Activated naive CD4-positive, alpha-beta T cell treated with anti-CD3 and anti-CD28 coated beads, Interleukin-2, amount 50 U/mL, for 16 hours (primary cell): Measurements from ENCODE around the gene POU3F1.

Experiments
- DNase-seq: peaks from one replicate; pipeline ENCODE4 v3.0.0-alpha.2; 2020

The POU3F1 gene

GRCh38 chr1:38073534-38074301, 27.1 kb upstream of the POU3F1 start:
- no peak for DNase-seq

- DNase-seq, result no peak
These were observed 26.3 kb upstream of the POU3F1 start for GRCh38 chr1:38072858-38073257.

- DNase-seq, result no peak
These were observed 25.0 kb upstream of the POU3F1 start for GRCh38 chr1:38071312-38072256.

- DNase-seq, result no peak
These were observed 22.4 kb upstream of the POU3F1 start for GRCh38 chr1:38068980-38069340.

- no peak for DNase-seq
These were observed 21.8 kb upstream of the POU3F1 start for GRCh38 chr1:38068220-38068979.

- DNase-seq, result no peak
These were observed 17.8 kb upstream of the POU3F1 start for GRCh38 chr1:38064197-38064903.

GRCh38 chr1:38063616-38064015, 17.0 kb upstream of the POU3F1 start:
- no peak for DNase-seq

GRCh38 chr1:38062361-38063288, 16.0 kb upstream of the POU3F1 start:
- no peak for DNase-seq

GRCh38 chr1:38061883-38062328, 15.3 kb upstream of the POU3F1 start:
- DNase-seq, result no peak

- no peak for DNase-seq
These were observed 14.7 kb upstream of the POU3F1 start for GRCh38 chr1:38061290-38061689.

- DNase-seq, result no peak
These were observed 13.9 kb upstream of the POU3F1 start for GRCh38 chr1:38060498-38060897.

- no peak for DNase-seq
These were observed 13.2 kb upstream of the POU3F1 start for GRCh38 chr1:38059635-38060250.

- DNase-seq, result no peak
These were observed 9.4 kb upstream of the POU3F1 start for GRCh38 chr1:38055965-38056364.

GRCh38 chr1:38055398-38055797, 8.8 kb upstream of the POU3F1 start:
- no peak for DNase-seq

- no peak for DNase-seq
These were observed 7.0 kb upstream of the POU3F1 start for GRCh38 chr1:38053416-38054091.

GRCh38 chr1:38052750-38053415, 6.3 kb upstream of the POU3F1 start:
- no peak for DNase-seq

GRCh38 chr1:38051079-38051543, 4.5 kb upstream of the POU3F1 start:
- no peak for DNase-seq

- DNase-seq, result no peak
These were observed 3.9 kb upstream of the POU3F1 start for GRCh38 chr1:38050397-38051078.

GRCh38 chr1:38047603-38048141, 1.1 kb upstream of the POU3F1 start:
- DNase-seq, result no peak
